Calu3 (cell line): ENCODE data around the gene UNKL. TPM values are rescaled to one million over a fixed set of nuclear protein-coding genes. Genes with fewer than 3 reads are reported as not detected.

Source experiments
- BruUV-seq: library from RNA; stranded (reverse); fragments of 400-500 nt; replicated peaks from 2 replicates; lab custom pipeline; 2021; lab: Mats Ljungman, UMichigan
- CTCF ChIA-PET: fragments of 300-600 bp; sonication (Branson Sonifier 250); formaldehyde crosslinking; loops from one replicate; lab custom pipeline; 2022; ENCODE audit warnings: antibody characterized with exemption; lab: Charles Lee
- DNase-seq: peaks from one replicate; pipeline ENCODE4 v3.0.0; 2022
- H3K27ac Mint-ChIP-seq: one replicate; pipeline ENCODE4 v1.8.0; 2022; ENCODE audit warnings: mixed read lengths; ENCODE audit not compliant: unreplicated experiment
- H3K27me3 Mint-ChIP-seq: one replicate; pipeline ENCODE4 v1.8.0; 2022; ENCODE audit warnings: mixed read lengths; ENCODE audit not compliant: unreplicated experiment
- H3K36me3 Mint-ChIP-seq: one replicate; pipeline ENCODE4 v1.8.0; 2022; ENCODE audit warnings: mild to moderate bottlenecking, moderate library complexity, mixed read lengths; ENCODE audit not compliant: insufficient read depth, unreplicated experiment
- H3K4me1 Mint-ChIP-seq: one replicate; pipeline ENCODE4 v1.8.0; 2022; ENCODE audit warnings: mild to moderate bottlenecking, low read depth, mixed read lengths; ENCODE audit not compliant: unreplicated experiment
- H3K4me3 Mint-ChIP-seq: one replicate; pipeline ENCODE4 v1.8.0; 2022; ENCODE audit warnings: mild to moderate bottlenecking, low read depth, moderate library complexity, mixed read lengths; ENCODE audit not compliant: unreplicated experiment
- H3K9me3 Mint-ChIP-seq: one replicate; pipeline ENCODE4 v1.8.0; 2022; ENCODE audit warnings: low read depth, mixed read lengths; ENCODE audit not compliant: unreplicated experiment
- intact Hi-C: fragments of 100-400 bp; cut with micrococcal nuclease; formaldehyde crosslinking; loops from one replicate; pipeline ENCODE4 v1.10.0; 2022; ENCODE audit not compliant: unreplicated experiment
- total RNA-seq: library from RNA; stranded (reverse); gene quantifications from 2 replicates; pipeline ENCODE4 v1.2.3, GENCODE V29; 2022
- TF ChIP-seq, protein P1 (sequence below): fragments of 200-600 bp; IDR thresholded peaks from one replicate; pipeline ENCODE4 v1.8.0; 2022; ENCODE audit warnings: antibody characterized with exemption; ENCODE audit not compliant: unreplicated experiment

UNKL gene
- total RNA-seq, 1 experiment from 2014 or later = 35.5 TPM

DNA sequence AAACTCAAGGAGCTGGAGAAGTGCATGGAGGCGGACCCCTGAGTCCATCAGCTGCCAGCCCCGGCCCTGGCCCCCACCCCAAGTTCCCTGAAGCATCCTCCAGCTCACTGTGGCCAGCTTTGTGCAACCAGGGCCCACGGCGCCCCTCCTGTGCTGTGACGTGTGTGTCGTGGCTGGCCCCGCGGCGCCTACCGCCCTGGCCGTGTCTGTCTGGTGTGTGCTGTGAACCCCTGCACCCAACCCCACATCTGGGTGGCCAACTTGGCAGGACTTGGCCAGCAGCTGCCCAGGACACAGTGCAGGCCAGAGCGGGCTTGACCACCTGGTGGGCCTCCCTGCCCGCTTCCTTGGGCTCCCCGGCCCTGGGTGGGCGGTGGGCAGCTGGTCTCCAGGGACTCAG lies 66.1 kb downstream of the UNKL start:
- no peak for DNase-seq
- no peaks in the 10 kb centered on the region for H3K9me3 Mint-ChIP-seq
- no peak overlapping the region for H3K27ac Mint-ChIP-seq
- intact Hi-C loops = no loop called here
- CTCF ChIA-PET = interaction anchor here (0.8 kb wide), 1 partner anchor 10 kb away, joined by 3 read pairs; no protein-coding TSS in a partner anchor
- H3K4me3 Mint-ChIP-seq = no peak overlapping the region
- peaks cover 6% of the 10 kb centered on the region for H3K27me3 Mint-ChIP-seq
- H3K4me1 Mint-ChIP-seq = peaks cover 18% of the 10 kb centered on the region
- TF ChIP-seq, protein P1, sequence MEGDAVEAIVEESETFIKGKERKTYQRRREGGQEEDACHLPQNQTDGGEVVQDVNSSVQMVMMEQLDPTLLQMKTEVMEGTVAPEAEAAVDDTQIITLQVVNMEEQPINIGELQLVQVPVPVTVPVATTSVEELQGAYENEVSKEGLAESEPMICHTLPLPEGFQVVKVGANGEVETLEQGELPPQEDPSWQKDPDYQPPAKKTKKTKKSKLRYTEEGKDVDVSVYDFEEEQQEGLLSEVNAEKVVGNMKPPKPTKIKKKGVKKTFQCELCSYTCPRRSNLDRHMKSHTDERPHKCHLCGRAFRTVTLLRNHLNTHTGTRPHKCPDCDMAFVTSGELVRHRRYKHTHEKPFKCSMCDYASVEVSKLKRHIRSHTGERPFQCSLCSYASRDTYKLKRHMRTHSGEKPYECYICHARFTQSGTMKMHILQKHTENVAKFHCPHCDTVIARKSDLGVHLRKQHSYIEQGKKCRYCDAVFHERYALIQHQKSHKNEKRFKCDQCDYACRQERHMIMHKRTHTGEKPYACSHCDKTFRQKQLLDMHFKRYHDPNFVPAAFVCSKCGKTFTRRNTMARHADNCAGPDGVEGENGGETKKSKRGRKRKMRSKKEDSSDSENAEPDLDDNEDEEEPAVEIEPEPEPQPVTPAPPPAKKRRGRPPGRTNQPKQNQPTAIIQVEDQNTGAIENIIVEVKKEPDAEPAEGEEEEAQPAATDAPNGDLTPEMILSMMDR = no peak
- no TSS peak for BruUV-seq
- H3K36me3 Mint-ChIP-seq = peaks cover 54% of the 10 kb centered on the region

DNA sequence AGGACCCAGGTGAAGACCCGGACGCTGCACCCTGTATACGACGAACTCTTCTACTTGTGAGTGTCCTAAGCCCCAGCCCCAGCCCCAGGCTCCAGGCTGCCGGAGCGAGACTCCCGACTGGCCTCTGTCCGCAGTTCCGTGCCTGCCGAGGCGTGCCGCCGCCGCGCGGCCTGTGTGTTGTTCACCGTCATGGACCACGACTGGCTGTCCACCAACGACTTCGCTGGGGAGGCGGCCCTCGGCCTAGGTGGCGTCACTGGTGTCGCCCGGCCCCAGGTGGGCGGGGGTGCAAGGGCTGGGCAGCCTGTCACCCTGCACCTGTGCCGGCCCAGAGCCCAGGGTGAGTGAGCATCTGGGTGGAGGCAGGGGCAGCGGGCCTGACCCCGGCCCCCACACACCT lies 66.5 kb downstream of the UNKL start:
- Mint-ChIP-seq H3K27me3 (peaks cover 11% of the 10 kb centered on the region), H3K27ac (peak overlapping the region; percentile 54), H3K36me3 (peaks cover 59% of the 10 kb centered on the region), H3K4me3 (no peak overlapping the region), H3K9me3 (no peaks in the 10 kb centered on the region), H3K4me1 (peaks cover 18% of the 10 kb centered on the region)
- intact Hi-C loops = no loop called here
- TF ChIP-seq, protein P1 = no peak
- BruUV-seq = no TSS peak
- DNase-seq = no peak
- CTCF ChIA-PET = no interaction called here

DNA sequence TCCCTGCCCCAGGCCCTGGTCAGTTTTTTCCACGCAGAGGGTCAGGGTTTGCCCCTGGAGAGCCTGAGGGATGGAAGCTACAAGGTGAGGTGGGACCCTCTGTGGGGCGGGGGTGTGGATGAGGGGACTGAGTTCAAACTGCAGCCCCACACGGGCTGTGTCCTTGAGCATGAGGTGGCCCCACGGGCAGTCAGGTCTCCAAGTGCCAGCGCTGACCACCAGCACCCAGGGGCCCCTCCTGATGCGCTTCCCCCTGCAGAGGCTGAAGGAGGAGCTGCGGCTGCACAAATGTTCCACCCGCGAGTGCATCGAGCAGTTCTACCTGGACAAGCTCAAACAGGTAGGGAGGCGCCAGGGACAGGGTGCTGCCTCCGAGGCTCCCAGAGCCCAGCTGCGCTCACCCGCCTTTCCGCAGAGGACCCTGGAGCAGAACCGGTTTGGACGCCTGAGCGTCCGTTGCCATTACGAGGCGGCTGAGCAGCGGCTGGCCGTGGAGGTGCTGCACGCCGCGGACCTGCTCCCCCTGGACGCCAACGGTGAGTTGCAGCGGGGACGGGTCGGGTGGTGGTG lies 67.1 kb downstream of the UNKL start:
- TF ChIP-seq, protein P1 = no peak
- Mint-ChIP-seq H3K4me1 (peaks cover 16% of the 10 kb centered on the region), H3K36me3 (peaks cover 60% of the 10 kb centered on the region), H3K27me3 (peaks cover 16% of the 10 kb centered on the region), H3K27ac (peak overlapping the region; percentile 54), H3K9me3 (no peaks in the 10 kb centered on the region), H3K4me3 (no peak overlapping the region)
- intact Hi-C loops = no loop called here
- BruUV-seq = no TSS peak
- CTCF ChIA-PET = interaction anchor here (1.7 kb wide), 1 partner anchor 10 kb away, joined by 7 read pairs; no protein-coding TSS in a partner anchor
- DNase-seq = no peak

DNA sequence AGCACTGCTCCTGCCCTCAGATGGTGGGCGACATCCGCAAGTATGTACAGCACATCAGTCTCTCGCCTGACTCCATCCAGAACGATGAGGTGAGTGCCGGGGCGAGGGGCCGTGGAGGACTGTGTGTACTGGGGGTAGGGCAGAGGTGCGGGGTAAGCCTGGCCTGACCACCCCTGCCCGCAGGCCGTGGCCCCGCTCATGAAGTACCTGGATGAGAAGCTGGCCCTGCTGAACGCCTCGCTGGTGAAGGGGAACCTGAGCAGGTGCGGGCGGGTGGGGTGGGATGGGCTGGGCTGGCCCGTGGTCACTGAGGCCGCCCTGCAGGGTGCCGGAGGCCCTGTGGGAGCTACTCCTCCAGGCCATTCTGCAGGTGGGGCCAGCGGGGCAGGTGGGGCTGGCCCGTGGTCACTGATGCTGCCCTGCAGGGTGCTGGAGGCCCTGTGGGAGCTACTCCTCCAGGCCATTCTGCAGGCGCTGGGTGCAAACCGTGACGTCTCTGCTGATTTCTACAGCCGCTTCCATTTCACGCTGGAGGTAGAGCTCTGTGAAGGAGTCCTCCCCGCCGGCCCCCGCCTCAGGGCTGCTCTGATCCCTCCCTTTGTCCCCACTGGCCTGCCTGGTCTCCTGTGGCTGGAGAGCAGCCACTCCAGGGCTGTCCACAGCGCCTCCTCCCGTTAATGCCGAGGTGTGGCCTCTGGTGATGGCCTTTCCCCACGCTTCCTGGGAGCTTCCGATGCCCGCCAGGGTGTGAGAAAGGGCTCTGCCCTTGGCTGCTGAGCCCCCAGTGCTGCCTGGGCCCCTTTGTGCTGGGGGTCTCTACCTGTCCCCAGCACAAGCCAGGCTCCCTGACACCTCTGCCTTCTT lies 67.8 kb downstream of the UNKL start:
- H3K9me3 Mint-ChIP-seq = no peaks in the 10 kb centered on the region
- TF ChIP-seq, protein P1 = no peak
- no peak overlapping the region for H3K4me3 Mint-ChIP-seq
- intact Hi-C loops = no loop called here
- BruUV-seq = no TSS peak
- no peak overlapping the region for H3K27ac Mint-ChIP-seq
- DNase-seq = no peak
- H3K36me3 Mint-ChIP-seq = peaks cover 55% of the 10 kb centered on the region
- CTCF ChIA-PET = interaction anchor here (0.6 to 1.7 kb wide), 3 partner anchors 9 to 170 kb away, joined by 3 to 10 read pairs (median 7); no protein-coding TSS in a partner anchor
- peaks cover 16% of the 10 kb centered on the region for H3K27me3 Mint-ChIP-seq
- H3K4me1 Mint-ChIP-seq = peaks cover 13% of the 10 kb centered on the region
